HCT116 (cell line): Measurements from ENCODE around the gene NTN4. TPM values are rescaled to one million over a fixed set of nuclear protein-coding genes. Genes with fewer than 3 reads are reported as not detected.

ENCODE experiments used
- ATAC-seq: fragments of 200-7000 bp; cut with Tn5 transposase; 2 replicates; pipeline ENCODE4 v1.9.1; 2020; ENCODE audit warnings: mild to moderate bottlenecking, moderate library complexity
- BruUV-seq: library from RNA; stranded (reverse); fragments of 400-500 nt; replicated peaks from 2 replicates; lab custom pipeline; 2021; lab: Mats Ljungman, UMichigan
- CTCF ChIA-PET: fragments of 300-600 bp; sonication (Branson Sonifier 250); formaldehyde crosslinking; loops from one replicate; lab custom pipeline; 2021; ENCODE audit warnings: antibody characterized with exemption; lab: Charles Lee
- POLR2A ChIA-PET: fragments of 300-600, 350-600 bp; sonication (Branson Sonifier 250); formaldehyde crosslinking; loops from one replicate; lab custom pipeline; 2021; ENCODE audit warnings: antibody characterized with exemption; lab: Charles Lee
- RAD21 ChIA-PET, 2 experiments: fragments of 300-600 bp; sonication (Branson Sonifier 250); formaldehyde crosslinking; loops; one replicate each; lab custom pipeline; 2023; ENCODE audit warnings: low total read pairs in 2 of 2; ENCODE audit not compliant: uncharacterized antibody in 2 of 2, unreplicated experiment in 2 of 2, low non-redundant PET in 1 of 2; lab: Charles Lee
- DNase-seq: peaks from one replicate; pipeline ENCODE4 v3.0.0-alpha.2; 2010; ENCODE audit warnings: low read depth, low spot score
- H2AFZ ChIP-seq: fragments of 200-600 bp; shearing (Covaris generic), sonication (generic); 2 replicates; pipeline ENCODE4 v1.6.1; 2017; ENCODE audit warnings: low read depth, mixed run types, mixed read lengths, antibody characterized with exemption, low read length; ENCODE audit not compliant: poor library complexity, severe bottlenecking
- H3K27ac ChIP-seq: 2 replicates; pipeline ENCODE4 v1.5.1; 2012; ENCODE audit warnings: low read depth, low read length
- H3K27me3 ChIP-seq: fragments of 200-600 bp; sonication (generic); 2 replicates; pipeline ENCODE4 v1.6.1; 2016; ENCODE audit warnings: mixed run types, low read length, mixed read lengths; ENCODE audit not compliant: insufficient read depth
- H3K36me3 ChIP-seq, 2 experiments: fragments of 200-500 bp in 1 of 2; fragments of 200-600 bp in 1 of 2; sonication (Bioruptor generic) in 1 of 2; sonication (generic) in 1 of 2; 2 replicates each; pipeline versions ENCODE4 v1.5.1 to v1.6.1; 2014 to 2016; ENCODE audit warnings: low read length in 2 of 2, inconsistent platforms in 1 of 2, mixed read lengths in 1 of 2, mixed run types in 1 of 2; ENCODE audit not compliant: insufficient read depth in 2 of 2, control insufficient read depth in 1 of 2
- H3K4me1 ChIP-seq, 2 experiments: fragments of 200-600 bp in 1 of 2; sonication (generic) in 1 of 2; 2 replicates each; pipeline versions ENCODE4 v1.5.1 to v1.6.1; 2012 to 2017; ENCODE audit warnings: low read length in 2 of 2, inconsistent platforms in 1 of 2, mild to moderate bottlenecking in 1 of 2, mixed read lengths in 1 of 2, mixed run types in 1 of 2, moderate library complexity in 1 of 2; ENCODE audit not compliant: insufficient read depth in 2 of 2, control insufficient read depth in 1 of 2
- H3K4me2 ChIP-seq: fragments of 200-600 bp; sonication (generic); 2 replicates; pipeline ENCODE4 v1.6.1; 2017; ENCODE audit warnings: mixed run types, low read length, mixed read lengths
- H3K4me3 ChIP-seq, 2 experiments: fragments of 200-600 bp in 1 of 2; sonication (generic) in 1 of 2; replicated peaks in 1 of 2; 2 replicates each; pipeline ENCODE4 v1.5.1; 2011 to 2016; ENCODE audit warnings: low read length in 2 of 2, control low read depth in 1 of 2, low read depth in 1 of 2, mild to moderate bottlenecking in 1 of 2, mixed read lengths in 1 of 2, mixed run types in 1 of 2
- H3K79me2 ChIP-seq: fragments of 200-600 bp; sonication (generic); 2 replicates; pipeline ENCODE4 v1.6.1; 2017; ENCODE audit warnings: mild to moderate bottlenecking, mixed run types, low read length, moderate library complexity, mixed read lengths; ENCODE audit not compliant: insufficient read depth
- H3K9ac ChIP-seq: fragments of 200-600 bp; sonication (generic); 2 replicates; pipeline ENCODE4 v1.6.1; 2016; ENCODE audit warnings: low read length, mixed read lengths
- H3K9me2 ChIP-seq: fragments of 200-600 bp; sonication (generic), shearing (Covaris generic); 2 replicates; pipeline ENCODE4 v1.6.1; 2017; ENCODE audit warnings: mixed run types, mild to moderate bottlenecking, moderate library complexity; ENCODE audit not compliant: insufficient read depth
- H3K9me3 ChIP-seq, 2 experiments: fragments of 200-500 bp in 1 of 2; fragments of 200-600 bp in 1 of 2; sonication (Bioruptor generic) in 1 of 2; sonication (generic) in 1 of 2; 2 replicates each; pipeline ENCODE4 v1.6.1; 2014 to 2017; ENCODE audit warnings: low read length in 2 of 2, mixed read lengths in 2 of 2, inconsistent platforms in 1 of 2, low read depth in 1 of 2, mild to moderate bottlenecking in 1 of 2, mixed run types in 1 of 2, moderate library complexity in 1 of 2; ENCODE audit not compliant: control insufficient read depth in 1 of 2, insufficient read depth in 1 of 2
- H4K20me1 ChIP-seq: fragments of 200-600 bp; sonication (generic), shearing (Covaris generic); 2 replicates; pipeline ENCODE4 v1.6.1; 2017; ENCODE audit warnings: mixed run types, mild to moderate bottlenecking, moderate library complexity; ENCODE audit not compliant: insufficient read depth
- CBX3 ChIP-seq: IDR thresholded peaks from 2 replicates; pipeline ENCODE4 v1.6.1; 2012; ENCODE audit warnings: low read depth
- CEBPB ChIP-seq: IDR thresholded peaks from 2 replicates; pipeline ENCODE4 v1.6.1; 2012; ENCODE audit warnings: low read depth
- CTCF ChIP-seq, 3 experiments: fragments of 200-600 bp in 1 of 3; sonication (generic) in 1 of 3; IDR thresholded peaks in 2 of 3; conservative IDR thresholded peaks in 1 of 3; 2 replicates each; pipeline ENCODE4 v1.5.1; 2012 to 2017; ENCODE audit warnings: low read depth in 2 of 3, low read length in 2 of 3, antibody characterized with exemption in 1 of 3, borderline replicate concordance in 1 of 3, control low read depth in 1 of 3, mild to moderate bottlenecking in 1 of 3, mixed read lengths in 1 of 3, mixed run types in 1 of 3, moderate library complexity in 1 of 3; ENCODE audit not compliant: insufficient read depth in 1 of 3
- EGR1 ChIP-seq: IDR thresholded peaks from 2 replicates; pipeline ENCODE4 v1.6.1; 2012; ENCODE audit warnings: low read depth
- EZH2 ChIP-seq: fragments of 200-600 bp; sonication (generic); IDR thresholded peaks from 2 replicates; pipeline ENCODE4 v1.6.1; 2017; ENCODE audit warnings: antibody characterized with exemption, mixed run types
- EZH2phosphoT487 ChIP-seq: fragments of 200-600 bp; IDR thresholded peaks from 2 replicates; pipeline ENCODE4 v1.6.1; 2018; ENCODE audit warnings: antibody characterized with exemption, borderline replicate concordance
- FOSL1 ChIP-seq: IDR thresholded peaks from 2 replicates; pipeline ENCODE4 v1.6.1; 2012; ENCODE audit warnings: low read depth
- JUND ChIP-seq: IDR thresholded peaks from 2 replicates; pipeline ENCODE4 v1.6.1; 2012
- POLR2A ChIP-seq: IDR thresholded peaks from 2 replicates; pipeline ENCODE4 v1.7.0; 2011; ENCODE audit warnings: borderline replicate concordance; ENCODE audit not compliant: insufficient read depth, insufficient read length; ENCODE audit errors: extremely low read depth
- SIN3A ChIP-seq: IDR thresholded peaks from 2 replicates; pipeline ENCODE4 v1.6.1; 2012; ENCODE audit warnings: low read depth
- TCF7L2 ChIP-seq: IDR thresholded peaks from 2 replicates; pipeline ENCODE4 v1.7.0; 2011; ENCODE audit warnings: borderline replicate concordance, inconsistent platforms; ENCODE audit not compliant: insufficient read depth, insufficient read length; ENCODE audit errors: extremely low read depth
- ZNF274 ChIP-seq: fragments of 200-500 bp; sonication (Bioruptor generic); IDR thresholded peaks from 2 replicates; pipeline ENCODE4 v1.6.1; 2014; ENCODE audit warnings: mild to moderate bottlenecking, low read depth, low read length, inconsistent platforms
- intact Hi-C: fragments of 100-400 bp; cut with micrococcal nuclease; formaldehyde crosslinking; loops from 2 replicates; pipeline ENCODE4 v1.10.0; 2022
- total RNA-seq: library from RNA; stranded (reverse); gene quantifications from one replicate; pipeline ENCODE4 v1.2.1, GENCODE V29; 2021; ENCODE audit not compliant: unreplicated experiment
- TF ChIP-seq, protein P1 (sequence below): IDR thresholded peaks from 2 replicates; pipeline ENCODE4 v1.6.1; 2012

The NTN4 gene
- total RNA-seq, 1 experiment from 2014 or later, result 4.3 TPM

DNA sequence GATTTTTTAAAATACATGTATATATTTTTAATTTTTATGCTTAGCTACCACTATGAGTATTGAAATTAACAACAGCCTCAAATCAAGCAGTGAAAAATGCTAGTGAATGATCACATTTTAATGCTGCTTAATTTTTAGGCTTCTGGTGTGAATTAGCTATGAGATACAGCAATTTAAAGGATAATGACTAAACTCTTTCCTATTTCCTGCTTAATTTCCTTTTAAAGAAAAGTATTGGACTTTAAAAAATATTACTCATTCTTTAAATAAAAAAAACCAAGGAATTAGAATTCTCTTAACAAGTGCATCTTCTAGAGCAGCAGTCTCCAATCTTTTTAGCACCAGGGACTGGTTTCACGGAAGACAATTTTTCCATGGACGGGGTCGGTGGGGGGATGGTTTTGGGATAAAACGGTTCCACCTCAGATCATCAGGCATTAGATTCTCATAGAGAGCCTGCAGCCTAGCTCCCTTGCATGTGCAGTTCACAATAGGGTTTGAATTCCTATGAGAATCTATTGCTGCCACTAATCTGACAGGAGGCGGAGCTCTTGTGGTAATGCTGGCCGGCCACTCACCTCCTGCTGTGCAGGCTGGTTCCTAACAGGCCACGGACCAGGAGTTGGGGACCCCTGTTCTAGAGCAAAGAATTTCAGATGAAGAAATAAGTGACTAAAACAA lies 18.6 kb upstream of the NTN4 start (continued):
- TF ChIP-seq FOSL1 (no peak), EZH2phosphoT487 (no peak), ZNF274 (no peak), CTCF (IDR thresholded peaks at IDR 0.05 in 2 of 3, conservative IDR thresholded peaks at IDR 0.05 in 1 of 3; ENCODE audit: borderline replicate concordance in 1 of 3, insufficient read depth in 1 of 3, low read depth in 2 of 3, low read length in 2 of 3) (no peak), POLR2A (no peak), TCF7L2 (no peak), EGR1 (no peak), SIN3A (no peak), JUND (no peak)

GRCh38 chr12:95808146-95808545 lies 17.6 kb upstream of the NTN4 start:
- CTCF ChIA-PET, result no interaction called here
- Histone ChIP-seq H3K4me3 (no peak overlapping the region), H3K4me2 (no peak overlapping the region), H2AFZ (peak overlapping the region; percentile 52), H3K9me3 (no peaks in the 10 kb centered on the region), H3K36me3 (no peaks in the 10 kb centered on the region), H3K9ac (no peak overlapping the region), H3K79me2 (no peaks in the 10 kb centered on the region), H3K27ac (no peak overlapping the region), H4K20me1 (no peaks in the 10 kb centered on the region), H3K4me1 (peaks cover 12 to 30% of the 10 kb centered on the region in 2 experiments)
- DNase-seq (no peak), ATAC-seq (no peak)
- intact Hi-C loops, result no loop called here
- POLR2A ChIA-PET, result no interaction called here
- RAD21 ChIA-PET, result no interaction called here
- TF ChIP-seq SIN3A (no peak), EZH2 (no peak), CEBPB (no peak), TCF7L2 (no peak), CBX3 (no peak)
- TF ChIP-seq, protein P1, sequence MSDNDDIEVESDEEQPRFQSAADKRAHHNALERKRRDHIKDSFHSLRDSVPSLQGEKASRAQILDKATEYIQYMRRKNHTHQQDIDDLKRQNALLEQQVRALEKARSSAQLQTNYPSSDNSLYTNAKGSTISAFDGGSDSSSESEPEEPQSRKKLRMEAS, result no peak
- TF ChIP-seq, all 23 proteins: peak for 0
- BruUV-seq, result no TSS peak
- no peaks in the 10 kb centered on the region for H3K27me3 ChIP-seq
- no peaks in the 10 kb centered on the region for H3K9me2 ChIP-seq
